ENCODE data around the gene CEACAM8.
"Not testable (repeated sequence)": the region's sequence is repeated elsewhere in the genome, so short reads cannot be mapped to it uniquely, and the experiment has no call there.

CEACAM8 gene

DNA sequence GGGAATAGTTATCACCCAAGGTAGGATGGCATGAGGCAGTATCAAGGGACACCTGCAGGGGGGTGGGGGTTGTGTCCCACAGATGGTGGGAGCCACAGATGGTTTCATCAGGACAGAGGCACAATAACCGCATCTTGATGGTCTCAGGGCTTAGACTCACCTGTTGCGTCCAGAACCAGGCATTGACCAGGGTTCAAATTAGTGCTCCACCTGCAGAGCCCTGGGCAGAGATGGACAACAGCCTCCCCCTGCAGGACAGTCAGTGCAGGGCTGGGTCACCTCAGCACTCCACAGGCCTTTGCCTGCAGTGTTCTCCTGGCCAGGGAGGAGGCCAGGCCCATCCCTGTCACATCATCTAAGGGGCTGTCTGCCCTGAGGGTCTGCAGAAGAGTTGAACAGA, 51.9 kb downstream of the CEACAM8 start:
- DNase-seq (ENCODE audit: low spot score), result no peak

DNA sequence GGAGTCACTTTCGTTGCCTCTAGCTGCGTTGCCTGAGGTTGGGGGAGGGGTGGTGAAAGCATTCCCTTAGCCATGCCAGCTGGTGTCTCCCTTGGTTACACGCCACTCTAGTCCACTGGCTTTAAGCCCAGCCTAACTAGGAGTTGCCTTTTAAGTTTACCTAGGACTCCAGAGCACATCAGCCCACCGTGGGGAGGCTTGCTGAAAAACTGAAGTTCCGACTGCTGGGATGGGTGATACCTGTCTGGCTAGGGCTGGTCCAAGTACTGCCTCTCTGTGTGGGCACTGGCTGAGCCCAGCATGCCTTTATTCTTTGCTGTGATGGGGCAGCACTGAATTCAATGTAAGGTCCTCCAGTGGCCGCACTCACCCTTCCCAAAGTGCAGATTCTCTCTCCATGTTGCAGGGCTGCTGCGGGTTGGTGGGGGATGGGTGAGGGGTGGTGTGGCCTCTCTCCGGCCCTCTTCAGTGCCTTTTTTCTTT, 54.6 kb downstream of the CEACAM8 start:
- DNase-seq (ENCODE audit: low spot score), result no peak

DNA sequence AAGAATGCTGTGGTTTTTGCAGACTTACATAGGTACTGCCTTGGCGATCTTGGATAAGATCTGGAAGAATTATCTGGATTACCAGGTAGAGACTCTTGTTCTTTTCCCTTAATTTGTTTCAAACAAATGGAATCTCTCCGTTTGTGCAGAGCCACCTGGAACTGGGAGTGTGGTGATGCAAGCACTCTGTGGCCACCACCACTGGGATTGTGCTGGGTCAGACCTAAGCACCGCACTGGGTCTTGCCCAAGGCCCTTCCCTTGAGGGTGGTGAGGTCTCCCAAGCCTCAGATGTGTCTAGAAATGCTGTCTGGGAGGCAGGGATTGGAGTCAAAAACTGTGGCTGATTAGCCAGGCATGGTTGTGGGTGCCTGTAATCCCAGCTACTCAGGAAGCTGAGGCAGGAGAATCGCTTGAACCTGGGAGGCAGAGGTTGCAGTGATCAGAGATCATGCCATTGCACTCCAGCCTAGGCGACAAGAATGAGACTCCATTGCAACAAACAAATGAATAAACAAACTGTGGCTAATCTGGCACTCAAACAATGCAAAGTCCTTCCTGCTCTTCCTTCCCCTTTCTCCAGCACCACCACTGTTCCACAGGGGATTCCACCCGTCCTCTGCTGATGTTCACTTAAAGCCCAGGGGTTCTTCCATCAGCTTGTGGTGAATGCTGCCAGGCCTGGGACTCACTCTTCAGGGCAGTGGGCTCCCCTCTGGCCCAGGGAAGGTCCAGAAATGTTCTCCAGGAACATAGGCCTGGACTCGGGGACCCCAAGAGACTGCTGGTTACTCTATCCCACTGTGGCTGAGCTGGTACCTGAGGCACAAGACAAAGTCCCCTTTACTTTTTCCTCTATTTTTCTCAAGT, 55.6 kb downstream of the CEACAM8 start:
- no peak for DNase-seq (ENCODE audit: low spot score)

DNA sequence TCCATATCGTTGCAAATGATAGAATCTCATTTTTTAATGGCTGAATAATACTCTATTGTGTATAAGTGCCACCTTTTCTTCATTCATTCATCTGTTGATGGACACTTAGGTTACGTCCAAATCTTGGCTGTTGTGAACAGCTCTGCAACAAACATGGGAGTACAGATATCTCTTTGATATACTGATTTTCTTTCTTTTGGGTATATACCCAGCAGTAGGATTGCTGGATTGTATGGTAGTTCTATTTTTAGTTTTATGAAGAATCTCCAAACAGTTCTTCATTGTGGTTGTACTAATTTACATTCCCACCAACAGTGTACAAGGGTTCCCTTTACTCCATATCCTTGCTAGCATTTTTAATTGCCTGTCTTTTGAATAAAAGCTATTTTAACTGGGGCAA, 59.4 kb downstream of the CEACAM8 start:
- not testable (repeated sequence) for DNase-seq (ENCODE audit: low spot score)

DNA sequence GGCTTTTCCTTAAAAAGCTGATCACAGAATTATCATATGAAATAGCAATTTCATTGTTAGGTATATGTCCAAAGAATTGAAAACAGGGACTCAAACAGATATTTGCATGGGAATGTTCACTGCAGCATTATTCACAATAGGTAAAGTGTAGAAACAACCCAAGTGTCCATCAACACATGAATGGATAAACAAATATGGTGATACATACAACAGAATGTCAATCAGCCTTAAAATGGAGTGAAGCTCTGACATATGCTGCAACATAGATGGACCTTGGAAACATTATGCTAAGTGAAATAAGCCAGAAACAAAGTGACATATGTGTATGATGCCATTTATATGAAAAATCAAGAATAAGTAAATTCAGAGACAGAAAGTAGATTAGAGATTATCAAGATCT, 60.3 kb downstream of the CEACAM8 start:
- DNase-seq (ENCODE audit: low spot score), result no peak

DNA sequence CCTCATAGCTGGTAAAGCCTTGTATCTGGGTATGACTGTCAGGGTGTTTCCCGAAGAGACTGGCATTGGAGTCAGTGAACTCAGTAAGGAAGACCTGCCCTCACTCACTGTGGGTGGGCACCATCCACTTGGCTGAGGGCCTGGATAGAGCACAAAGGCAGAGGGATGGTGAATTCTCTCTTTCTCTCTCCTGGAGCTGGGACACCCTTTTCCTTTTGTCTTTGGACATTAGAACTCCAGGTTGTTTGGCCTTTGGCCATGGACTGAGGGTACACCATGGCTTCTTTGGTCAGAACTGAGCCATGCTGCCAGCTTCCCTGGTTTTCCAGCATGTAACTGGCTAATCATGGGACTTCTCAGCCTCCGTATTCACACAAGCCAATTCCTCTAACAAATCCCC, 61.8 kb downstream of the CEACAM8 start:
- no peak for DNase-seq (ENCODE audit: low spot score)

DNA sequence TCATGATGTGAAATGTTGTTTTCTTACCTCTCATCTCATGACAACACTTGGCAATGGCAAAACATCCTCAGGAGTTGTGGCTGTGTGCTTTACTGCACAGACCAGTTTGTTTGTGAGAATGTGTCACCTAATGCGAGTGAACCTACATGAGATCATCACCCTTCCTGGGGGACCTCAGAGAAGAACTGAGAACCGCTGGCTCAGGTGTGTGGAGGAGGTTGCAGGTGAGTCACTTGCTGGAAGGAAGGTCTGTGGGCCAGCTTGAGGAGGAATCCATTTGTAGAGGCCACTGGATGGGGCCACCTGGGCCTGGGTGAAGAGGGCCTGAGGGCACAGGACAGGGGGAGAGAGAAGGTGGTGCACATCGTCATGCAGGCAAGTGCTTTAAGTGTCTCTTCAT, 63.4 kb downstream of the CEACAM8 start:
- DNase-seq (ENCODE audit: low spot score), result no peak
